Measurements from ENCODE around the gene CREG2.

GRCh38 chr2:101379091-101379490 is 8.2 kb downstream of the CREG2 start:
- TF ChIP-seq CTCF (IDR thresholded peaks at IDR 0.05) (no peak), POLR2A (IDR thresholded peaks at IDR 0.05) (no peak)

All from lower leg skin (tissue), 3 donors.